GM12874 (cell line): ENCODE measurements around the gene BIN1.

Experiments
- TF ChIP-seq, protein P1 (sequence below): IDR thresholded peaks from 2 replicates; pipeline ENCODE4 v1.5.1; 2011; ENCODE audit warnings: low read depth, mild to moderate bottlenecking, control low read depth, low read length, moderate library complexity; ENCODE audit not compliant: insufficient read depth

Gene BIN1

GRCh38 chr2:127092901-127093516, 13.9 kb downstream of the BIN1 start:
- TF ChIP-seq, protein P1, sequence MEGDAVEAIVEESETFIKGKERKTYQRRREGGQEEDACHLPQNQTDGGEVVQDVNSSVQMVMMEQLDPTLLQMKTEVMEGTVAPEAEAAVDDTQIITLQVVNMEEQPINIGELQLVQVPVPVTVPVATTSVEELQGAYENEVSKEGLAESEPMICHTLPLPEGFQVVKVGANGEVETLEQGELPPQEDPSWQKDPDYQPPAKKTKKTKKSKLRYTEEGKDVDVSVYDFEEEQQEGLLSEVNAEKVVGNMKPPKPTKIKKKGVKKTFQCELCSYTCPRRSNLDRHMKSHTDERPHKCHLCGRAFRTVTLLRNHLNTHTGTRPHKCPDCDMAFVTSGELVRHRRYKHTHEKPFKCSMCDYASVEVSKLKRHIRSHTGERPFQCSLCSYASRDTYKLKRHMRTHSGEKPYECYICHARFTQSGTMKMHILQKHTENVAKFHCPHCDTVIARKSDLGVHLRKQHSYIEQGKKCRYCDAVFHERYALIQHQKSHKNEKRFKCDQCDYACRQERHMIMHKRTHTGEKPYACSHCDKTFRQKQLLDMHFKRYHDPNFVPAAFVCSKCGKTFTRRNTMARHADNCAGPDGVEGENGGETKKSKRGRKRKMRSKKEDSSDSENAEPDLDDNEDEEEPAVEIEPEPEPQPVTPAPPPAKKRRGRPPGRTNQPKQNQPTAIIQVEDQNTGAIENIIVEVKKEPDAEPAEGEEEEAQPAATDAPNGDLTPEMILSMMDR: no peak

DNA sequence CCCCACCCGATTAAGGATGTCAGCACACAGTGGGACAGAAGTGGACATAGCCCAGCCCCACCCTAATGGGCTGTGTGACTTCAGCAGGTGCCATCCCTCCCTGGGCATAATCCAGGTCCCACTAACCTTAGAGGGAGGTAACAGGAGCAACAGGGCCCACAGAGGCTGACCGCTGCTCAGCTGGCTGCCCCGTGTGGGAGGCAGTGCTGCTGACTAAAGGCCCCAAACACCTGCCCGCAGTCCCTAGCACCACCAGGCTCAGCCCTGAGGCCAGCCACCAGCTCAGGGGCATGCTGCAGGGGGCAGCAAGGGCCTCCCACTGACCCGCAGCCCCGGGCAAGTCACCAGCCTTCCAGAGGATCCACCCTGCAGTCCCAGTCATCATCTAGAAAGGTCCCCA, 14.6 kb downstream of the BIN1 start:
- TF ChIP-seq, protein P1: no peak

GRCh38 chr2:127091886-127092285, 15.1 kb downstream of the BIN1 start:
- TF ChIP-seq, protein P1: no peak

DNA sequence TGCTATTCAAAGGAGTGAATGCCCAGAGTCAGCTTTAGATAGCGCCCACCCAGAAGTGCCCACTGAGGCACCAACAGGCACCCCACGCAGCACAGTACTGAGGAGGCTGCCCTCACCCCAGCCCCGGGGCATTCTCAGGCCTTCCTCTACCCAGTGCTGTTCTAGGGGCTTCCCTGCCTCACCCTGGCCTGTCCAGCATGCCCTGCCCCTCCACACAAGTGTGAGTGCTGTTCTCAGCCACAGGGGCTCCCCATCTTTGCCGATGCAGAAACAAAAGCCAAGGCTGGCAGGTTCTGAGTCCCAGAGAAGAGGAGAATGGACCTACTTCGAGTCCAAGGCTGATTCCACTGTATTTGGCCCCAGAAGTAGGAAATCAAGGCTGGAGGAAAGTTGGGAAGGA, 15.8 kb downstream of the BIN1 start:
- TF ChIP-seq, protein P1: no peak

DNA sequence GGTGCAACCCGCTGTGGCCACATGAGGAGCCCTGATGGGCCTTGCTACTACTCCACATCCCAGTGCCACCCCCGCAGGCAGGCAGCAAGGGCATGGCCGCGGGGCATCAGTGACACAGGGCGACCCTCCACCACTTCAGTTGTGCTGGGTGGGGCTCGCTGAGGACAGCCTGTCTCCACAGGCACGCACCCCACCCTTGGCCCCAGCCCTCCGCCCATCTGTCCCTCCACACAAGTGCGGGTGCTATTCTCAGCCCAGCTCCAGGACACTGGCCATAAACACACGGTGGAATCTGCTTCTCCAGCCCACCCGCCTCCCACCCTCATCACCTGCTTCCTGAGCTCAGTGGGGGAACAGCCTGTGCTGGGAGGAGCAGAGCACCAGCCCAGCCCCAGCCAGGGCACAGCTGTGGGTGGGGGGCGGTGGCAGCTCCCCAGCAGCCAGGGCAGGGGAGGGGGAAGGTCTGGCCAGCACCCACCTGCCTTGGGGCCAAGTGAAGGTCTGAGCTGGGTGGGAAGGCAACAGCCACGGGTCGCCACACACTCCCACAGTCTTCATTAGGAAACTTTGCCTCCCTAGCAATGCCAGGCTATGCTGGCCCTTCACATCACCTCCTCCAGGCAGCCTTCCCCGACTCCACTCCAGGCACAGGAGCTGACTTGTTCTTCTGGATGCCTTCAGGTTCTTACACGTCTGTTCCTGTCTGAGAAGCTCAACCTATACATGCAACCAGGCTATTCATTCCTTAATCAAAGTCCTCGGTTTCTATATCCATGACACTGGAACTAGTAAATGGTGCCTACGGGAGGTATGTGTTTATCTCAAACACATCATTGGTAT, 16.5 kb downstream of the BIN1 start:
- TF ChIP-seq, protein P1: no peak

- TF ChIP-seq, protein P1: no peak
Observed at GRCh38 chr2:127089478-127090235, 17.3 kb downstream of the BIN1 start.

DNA sequence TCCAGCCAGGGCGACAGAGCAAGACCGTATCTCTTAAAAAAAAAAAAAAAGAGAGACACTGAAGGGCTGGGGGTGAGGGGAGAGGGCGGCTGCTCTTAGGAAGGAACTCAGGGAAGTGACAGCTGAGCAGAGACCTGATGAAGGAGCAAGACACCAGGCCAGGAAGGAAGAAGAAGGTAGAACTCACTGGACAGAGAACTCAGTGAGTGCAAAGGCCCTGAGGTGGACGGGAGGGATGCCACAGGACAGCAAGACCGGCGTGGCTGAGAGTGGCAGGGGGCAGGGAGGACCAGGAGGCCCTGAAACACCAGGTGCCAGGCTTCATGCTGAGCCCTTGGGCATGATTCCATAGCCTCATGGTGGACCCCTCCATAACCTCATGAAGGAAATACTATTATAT, 18.2 kb downstream of the BIN1 start:
- TF ChIP-seq, protein P1: no peak
